HepG2 (cell line): Measurements from ENCODE around the gene NBL1.

Experiments used
- CTCF ChIP-seq: sonication (generic); formaldehyde crosslinking; IDR thresholded peaks from 2 replicates; pipeline ENCODE4 v1.5.0; 2020; ENCODE audit warnings: mild to moderate bottlenecking, missing genetic modification reagents, moderate library complexity
- MIXL1 ChIP-seq: IDR thresholded peaks from 2 replicates; pipeline ENCODE4 v1.6.1; 2016
- POLR2A ChIP-seq, 2 experiments: IDR thresholded peaks; 2 replicates each; pipeline ENCODE4 v1.6.1; 2011; ENCODE audit warnings: low read depth in 2 of 2, low read length in 2 of 2, mild to moderate bottlenecking in 1 of 2, moderate library complexity in 1 of 2; ENCODE audit not compliant: insufficient read depth in 1 of 2

GRCh38 chr1:19684677-19685076 lies 40.6 kb downstream of the NBL1 start:
- TF ChIP-seq MIXL1: no peak
- TF ChIP-seq POLR2A (IDR thresholded peaks at IDR 0.05; ENCODE audit: insufficient read depth in 1 of 2, low read depth in 2 of 2, low read length in 2 of 2): no peak
- no peak for TF ChIP-seq CTCF (CRISPR knock-in tag)
